ENCODE data around the gene CLPTM1. TPM values are rescaled to one million over a fixed set of nuclear protein-coding genes. Genes with fewer than 3 reads are reported as not detected.

CLPTM1 gene
- total RNA-seq, 4 donors from 2014 or later = 95.7 to 156 (median 125) TPM

DNA sequence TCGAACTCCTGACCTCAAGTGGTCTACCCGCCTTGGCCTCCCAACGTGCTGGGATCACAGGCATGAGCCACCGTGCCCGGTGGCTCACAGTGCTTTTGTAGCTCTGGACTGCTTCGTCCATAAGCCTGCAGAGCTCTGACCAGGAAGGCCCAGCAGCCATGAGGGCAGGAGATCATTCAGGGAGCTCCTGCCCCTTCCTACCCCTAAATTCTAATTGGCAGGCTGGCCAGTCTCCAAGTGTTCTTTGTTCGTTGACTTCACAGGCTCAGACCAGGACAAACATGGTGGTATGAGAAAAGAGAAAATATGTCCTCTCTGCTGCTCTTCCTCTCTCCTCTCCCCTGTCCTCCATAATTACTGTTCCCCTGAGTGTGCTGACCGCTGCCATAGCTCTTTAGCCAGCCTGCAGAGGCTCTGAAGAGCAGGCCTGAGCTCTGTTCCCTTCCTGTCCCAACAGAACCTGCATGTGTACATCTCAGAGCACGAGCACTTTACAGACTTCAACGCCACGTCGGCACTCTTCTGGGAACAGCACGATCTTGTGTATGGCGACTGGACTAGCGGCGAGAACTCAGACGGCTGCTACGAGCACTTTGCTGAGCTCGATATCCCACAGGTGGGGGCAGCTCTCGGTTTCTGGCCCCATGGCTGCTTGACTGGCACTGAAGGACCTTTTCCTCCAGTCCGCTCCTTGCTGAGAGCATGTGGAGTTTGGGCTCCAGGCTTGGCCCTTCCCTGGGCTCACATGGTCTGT lies 19.0 kb downstream of the CLPTM1 start:
- no peaks in the 10 kb centered on the region for H3K27me3 ChIP-seq
- no peaks in the 10 kb centered on the region for H3K4me1 ChIP-seq
- TF ChIP-seq POLR2A (IDR thresholded peaks at IDR 0.05) = no peak
- TF ChIP-seq, protein P1, sequence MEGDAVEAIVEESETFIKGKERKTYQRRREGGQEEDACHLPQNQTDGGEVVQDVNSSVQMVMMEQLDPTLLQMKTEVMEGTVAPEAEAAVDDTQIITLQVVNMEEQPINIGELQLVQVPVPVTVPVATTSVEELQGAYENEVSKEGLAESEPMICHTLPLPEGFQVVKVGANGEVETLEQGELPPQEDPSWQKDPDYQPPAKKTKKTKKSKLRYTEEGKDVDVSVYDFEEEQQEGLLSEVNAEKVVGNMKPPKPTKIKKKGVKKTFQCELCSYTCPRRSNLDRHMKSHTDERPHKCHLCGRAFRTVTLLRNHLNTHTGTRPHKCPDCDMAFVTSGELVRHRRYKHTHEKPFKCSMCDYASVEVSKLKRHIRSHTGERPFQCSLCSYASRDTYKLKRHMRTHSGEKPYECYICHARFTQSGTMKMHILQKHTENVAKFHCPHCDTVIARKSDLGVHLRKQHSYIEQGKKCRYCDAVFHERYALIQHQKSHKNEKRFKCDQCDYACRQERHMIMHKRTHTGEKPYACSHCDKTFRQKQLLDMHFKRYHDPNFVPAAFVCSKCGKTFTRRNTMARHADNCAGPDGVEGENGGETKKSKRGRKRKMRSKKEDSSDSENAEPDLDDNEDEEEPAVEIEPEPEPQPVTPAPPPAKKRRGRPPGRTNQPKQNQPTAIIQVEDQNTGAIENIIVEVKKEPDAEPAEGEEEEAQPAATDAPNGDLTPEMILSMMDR (IDR thresholded peaks at IDR 0.05) = no peak
- DNase-seq = no peak
- no peak overlapping the region for H3K27ac ChIP-seq
- no peaks in the 10 kb centered on the region for H3K9me3 ChIP-seq
- H3K36me3 ChIP-seq = peaks cover 0 to 83% (median 0%) of the 10 kb centered on the region in 3 donors
- no peak overlapping the region for H3K4me3 ChIP-seq

DNA sequence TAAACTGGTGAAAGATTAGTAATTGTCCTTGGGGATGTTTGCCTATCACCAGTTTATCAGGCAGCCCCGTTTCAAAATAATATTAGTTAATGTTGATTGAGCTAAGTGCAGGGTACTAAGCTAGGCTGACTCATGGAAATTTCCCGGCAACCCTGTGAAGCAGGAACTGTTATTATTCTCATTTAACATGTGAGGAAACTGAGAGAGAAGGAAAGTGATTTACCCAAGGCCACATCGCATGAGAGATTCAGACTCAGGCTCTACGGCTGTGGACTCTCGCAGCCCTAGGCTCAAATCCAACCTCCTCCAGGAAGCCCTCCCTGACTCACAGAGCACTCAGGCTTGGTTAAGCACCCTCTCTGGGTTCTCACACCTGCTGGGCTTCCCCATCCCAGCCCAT lies 19.7 kb downstream of the CLPTM1 start:
- DNase-seq = no peak
- Histone ChIP-seq H3K27me3 (no peaks in the 10 kb centered on the region), H3K36me3 (peaks cover 0 to 85% (median 0%) of the 10 kb centered on the region in 3 donors), H3K4me1 (no peaks in the 10 kb centered on the region), H3K27ac (no peak overlapping the region), H3K4me3 (no peak overlapping the region), H3K9me3 (no peaks in the 10 kb centered on the region)
- TF ChIP-seq, protein P1 (IDR thresholded peaks at IDR 0.05) = no peak
- no peak for TF ChIP-seq POLR2A (IDR thresholded peaks at IDR 0.05)

- Histone ChIP-seq H3K36me3 (peaks cover 0 to 88% (median 0%) of the 10 kb centered on the region in 3 donors), H3K27me3 (no peaks in the 10 kb centered on the region), H3K4me3 (no peak overlapping the region)
These were observed 20.3 kb downstream of the CLPTM1 start for GRCh38 chr19:44975444-44975843.

DNA sequence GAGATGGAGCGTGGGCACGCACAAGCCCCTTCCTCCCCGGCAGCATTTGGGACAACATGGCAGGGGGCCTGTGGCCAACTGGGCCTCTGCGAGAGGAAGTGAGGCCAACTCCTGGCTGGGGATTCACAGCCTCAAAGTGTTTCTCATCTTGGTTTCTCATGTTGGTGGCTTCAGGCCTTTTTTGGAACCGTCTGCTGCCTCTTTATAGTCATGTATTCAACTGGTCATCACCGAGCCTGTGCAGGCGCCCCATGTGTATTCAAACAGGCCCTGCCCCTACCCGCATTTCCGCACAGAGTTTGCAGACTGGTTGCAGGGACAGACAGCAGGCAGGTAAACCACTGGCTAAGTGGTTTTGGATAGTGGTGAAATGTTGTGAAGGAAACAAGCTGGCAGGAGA lies 28.8 kb downstream of the CLPTM1 start:
- Histone ChIP-seq H3K36me3 (peaks cover 0 to 89% (median 0%) of the 10 kb centered on the region in 3 donors), H3K27me3 (no peaks in the 10 kb centered on the region), H3K27ac (no peak overlapping the region), H3K4me3 (no peak overlapping the region), H3K4me1 (no peaks in the 10 kb centered on the region), H3K9me3 (no peaks in the 10 kb centered on the region)
- TF ChIP-seq, protein P1 (IDR thresholded peaks at IDR 0.05) = no peak
- no peak for TF ChIP-seq POLR2A (IDR thresholded peaks at IDR 0.05)
- DNase-seq = no peak

More at GRCh38 chr19:44975444-44975843, 20.3 kb downstream of the CLPTM1 start:
- TF ChIP-seq POLR2A (IDR thresholded peaks at IDR 0.05) = no peak
- TF ChIP-seq, protein P1 (IDR thresholded peaks at IDR 0.05) = no peak
- H3K4me1 ChIP-seq = no peaks in the 10 kb centered on the region
- no peaks in the 10 kb centered on the region for H3K9me3 ChIP-seq
- no peak overlapping the region for H3K27ac ChIP-seq
- no peak for DNase-seq

- H3K27ac ChIP-seq = no peak overlapping the region
- H3K4me3 ChIP-seq = no peak overlapping the region
- H3K4me1 ChIP-seq = no peaks in the 10 kb centered on the region
- H3K9me3 ChIP-seq = no peaks in the 10 kb centered on the region
- H3K36me3 ChIP-seq = peaks cover 0 to 86% (median 0%) of the 10 kb centered on the region in 3 donors
- TF ChIP-seq, protein P1 (IDR thresholded peaks at IDR 0.05) = no peak
- no peak for TF ChIP-seq POLR2A (IDR thresholded peaks at IDR 0.05)
- DNase-seq = no peak
- no peaks in the 10 kb centered on the region for H3K27me3 ChIP-seq
These were observed 30.3 kb downstream of the CLPTM1 start for GRCh38 chr19:44985445-44985844.

Measured in Peyer's patch (tissue), 4 donors.